ENCODE measurements around the gene FASTKD3. TPM values are rescaled to one million over a fixed set of nuclear protein-coding genes. Genes with fewer than 3 reads are reported as not detected.

The FASTKD3 gene
- total and polyA plus RNA-seq, 10 of the 15 experiments (the other 5 are each of a cell fraction or from before 2014, with no cell fraction given) = 12.1 to 59.6 (median 25.3) TPM

DNA sequence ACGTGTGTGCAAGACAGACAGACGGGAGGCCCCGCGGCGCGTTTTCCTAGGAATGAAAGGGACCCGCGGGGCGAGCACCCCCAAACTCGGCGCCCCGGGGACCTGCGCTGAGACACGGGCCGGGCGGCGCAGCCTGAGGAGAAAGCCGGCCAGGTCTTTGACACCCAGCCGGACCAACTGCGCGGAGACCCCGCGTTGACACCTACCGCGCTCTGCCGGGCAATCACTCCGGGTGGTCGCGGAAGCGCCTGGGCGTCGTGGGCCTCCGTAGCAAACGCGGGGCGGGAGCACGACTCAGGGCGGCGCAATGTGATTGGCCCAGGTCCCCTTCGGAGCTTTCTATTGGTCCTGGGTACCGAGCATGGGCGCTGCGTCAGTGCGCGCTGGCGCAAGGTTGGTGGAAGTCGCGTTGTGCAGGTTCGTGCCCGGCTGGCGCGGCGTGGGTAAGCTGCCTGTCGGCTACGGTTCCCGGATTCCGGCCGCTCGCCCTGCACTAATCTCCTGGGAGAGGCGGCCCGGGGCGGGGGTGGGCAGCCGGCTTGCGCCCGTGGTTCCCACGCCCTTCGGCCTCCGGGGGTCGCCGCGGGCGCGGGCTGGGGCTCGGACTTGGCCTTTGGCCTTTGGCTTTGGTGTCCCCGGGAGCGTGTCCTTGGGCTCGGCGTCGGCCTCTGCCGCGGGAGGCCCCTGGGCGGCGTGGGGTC is at the start of gene FASTKD3, which contains the start of gene MTRR (continued):
- TF ChIP-seq SUPT20H (IDR thresholded peaks at IDR 0.05; ENCODE audit: borderline replicate concordance, control insufficient read depth, low read depth, low read length) = no peak
- no peak for TF ChIP-seq ZBTB33 (IDR thresholded peaks at IDR 0.05)
- peak; percentile 49; the same call in 1 of the 2 replicates for TF ChIP-seq HCFC1 (IDR thresholded peaks at IDR 0.05; ENCODE audit: low read length)
- TF ChIP-seq SMAD5 (IDR thresholded peaks at IDR 0.05; ENCODE audit: low read depth) = no peak
- no peak for TF ChIP-seq ZNF24 (IDR thresholded peaks at IDR 0.05)
- TF ChIP-seq, protein P1, sequence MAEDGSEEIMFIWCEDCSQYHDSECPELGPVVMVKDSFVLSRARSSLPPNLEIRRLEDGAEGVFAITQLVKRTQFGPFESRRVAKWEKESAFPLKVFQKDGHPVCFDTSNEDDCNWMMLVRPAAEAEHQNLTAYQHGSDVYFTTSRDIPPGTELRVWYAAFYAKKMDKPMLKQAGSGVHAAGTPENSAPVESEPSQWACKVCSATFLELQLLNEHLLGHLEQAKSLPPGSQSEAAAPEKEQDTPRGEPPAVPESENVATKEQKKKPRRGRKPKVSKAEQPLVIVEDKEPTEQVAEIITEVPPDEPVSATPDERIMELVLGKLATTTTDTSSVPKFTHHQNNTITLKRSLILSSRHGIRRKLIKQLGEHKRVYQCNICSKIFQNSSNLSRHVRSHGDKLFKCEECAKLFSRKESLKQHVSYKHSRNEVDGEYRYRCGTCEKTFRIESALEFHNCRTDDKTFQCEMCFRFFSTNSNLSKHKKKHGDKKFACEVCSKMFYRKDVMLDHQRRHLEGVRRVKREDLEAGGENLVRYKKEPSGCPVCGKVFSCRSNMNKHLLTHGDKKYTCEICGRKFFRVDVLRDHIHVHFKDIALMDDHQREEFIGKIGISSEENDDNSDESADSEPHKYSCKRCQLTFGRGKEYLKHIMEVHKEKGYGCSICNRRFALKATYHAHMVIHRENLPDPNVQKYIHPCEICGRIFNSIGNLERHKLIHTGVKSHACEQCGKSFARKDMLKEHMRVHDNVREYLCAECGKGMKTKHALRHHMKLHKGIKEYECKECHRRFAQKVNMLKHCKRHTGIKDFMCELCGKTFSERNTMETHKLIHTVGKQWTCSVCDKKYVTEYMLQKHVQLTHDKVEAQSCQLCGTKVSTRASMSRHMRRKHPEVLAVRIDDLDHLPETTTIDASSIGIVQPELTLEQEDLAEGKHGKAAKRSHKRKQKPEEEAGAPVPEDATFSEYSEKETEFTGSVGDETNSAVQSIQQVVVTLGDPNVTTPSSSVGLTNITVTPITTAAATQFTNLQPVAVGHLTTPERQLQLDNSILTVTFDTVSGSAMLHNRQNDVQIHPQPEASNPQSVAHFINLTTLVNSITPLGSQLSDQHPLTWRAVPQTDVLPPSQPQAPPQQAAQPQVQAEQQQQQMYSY (CRISPR knock-in tag; IDR thresholded peaks at IDR 0.05) = no peak
- TF ChIP-seq ELK1 (IDR thresholded peaks at IDR 0.05; ENCODE audit: low read depth, low read length) = no peak
- TF ChIP-seq POU2F2 (IDR thresholded peaks at IDR 0.05; ENCODE audit: borderline replicate concordance, low read depth, low read length) = peak; percentile 62; the same call in 2 of the 3 replicates
- no peak for TF ChIP-seq RAD51 (IDR thresholded peaks at IDR 0.05)
- TF ChIP-seq MYC (IDR thresholded peaks at IDR 0.05; ENCODE audit: insufficient read depth, insufficient read length, insufficient replicate concordance, low read length, severe bottlenecking) = peak; percentile 68
- no peak for TF ChIP-seq CBFB (IDR thresholded peaks at IDR 0.05; ENCODE audit: low read depth)
- TF ChIP-seq CBX5 (IDR thresholded peaks at IDR 0.05; ENCODE audit: low read depth) = no peak
- TF ChIP-seq MEF2A (IDR thresholded peaks at IDR 0.05; ENCODE audit: insufficient read depth, low read depth, low read length) = no peak
- TF ChIP-seq SIN3A (IDR thresholded peaks at IDR 0.05; ENCODE audit: low read depth, low read length) = peak; percentile 82; the same call in 1 of the 2 replicates
- TF ChIP-seq, protein P2, sequence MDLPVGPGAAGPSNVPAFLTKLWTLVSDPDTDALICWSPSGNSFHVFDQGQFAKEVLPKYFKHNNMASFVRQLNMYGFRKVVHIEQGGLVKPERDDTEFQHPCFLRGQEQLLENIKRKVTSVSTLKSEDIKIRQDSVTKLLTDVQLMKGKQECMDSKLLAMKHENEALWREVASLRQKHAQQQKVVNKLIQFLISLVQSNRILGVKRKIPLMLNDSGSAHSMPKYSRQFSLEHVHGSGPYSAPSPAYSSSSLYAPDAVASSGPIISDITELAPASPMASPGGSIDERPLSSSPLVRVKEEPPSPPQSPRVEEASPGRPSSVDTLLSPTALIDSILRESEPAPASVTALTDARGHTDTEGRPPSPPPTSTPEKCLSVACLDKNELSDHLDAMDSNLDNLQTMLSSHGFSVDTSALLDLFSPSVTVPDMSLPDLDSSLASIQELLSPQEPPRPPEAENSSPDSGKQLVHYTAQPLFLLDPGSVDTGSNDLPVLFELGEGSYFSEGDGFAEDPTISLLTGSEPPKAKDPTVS (IDR thresholded peaks at IDR 0.05; ENCODE audit: low read depth, low read length) = no peak
- no peak for TF ChIP-seq STAT1 (conservative IDR thresholded peaks at IDR 0.05)
- no peak for TF ChIP-seq NR2C1 (IDR thresholded peaks at IDR 0.05)
- peak; percentile 71 for TF ChIP-seq FOS (IDR thresholded peaks at IDR 0.05; ENCODE audit: borderline replicate concordance, extremely low read depth, insufficient read length)
- TF ChIP-seq, protein P3, sequence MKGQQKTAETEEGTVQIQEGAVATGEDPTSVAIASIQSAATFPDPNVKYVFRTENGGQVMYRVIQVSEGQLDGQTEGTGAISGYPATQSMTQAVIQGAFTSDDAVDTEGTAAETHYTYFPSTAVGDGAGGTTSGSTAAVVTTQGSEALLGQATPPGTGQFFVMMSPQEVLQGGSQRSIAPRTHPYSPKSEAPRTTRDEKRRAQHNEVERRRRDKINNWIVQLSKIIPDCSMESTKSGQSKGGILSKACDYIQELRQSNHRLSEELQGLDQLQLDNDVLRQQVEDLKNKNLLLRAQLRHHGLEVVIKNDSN (IDR thresholded peaks at IDR 0.05; ENCODE audit: borderline replicate concordance, extremely low read length, insufficient read depth, low read depth, low read length) = no peak
